Chondrocyte (in vitro differentiated cells): ENCODE data around the gene TMEM138. TPM values are rescaled to one million over a fixed set of nuclear protein-coding genes. Genes with fewer than 3 reads are reported as not detected.

Source experiments
- DNase-seq: peaks from one replicate; pipeline ENCODE4 v3.0.0; 2021; ENCODE audit warnings: mixed read lengths, low spot score
- H3K27ac Mint-ChIP-seq: one replicate; pipeline ENCODE4 v1.8.0; 2021; ENCODE audit warnings: mild to moderate bottlenecking, moderate library complexity, mixed read lengths; ENCODE audit not compliant: unreplicated experiment
- H3K27me3 Mint-ChIP-seq: 2 replicates; pipeline ENCODE4 v1.8.0; 2021; ENCODE audit warnings: low read depth, mixed read lengths
- H3K36me3 Mint-ChIP-seq: 2 replicates; pipeline ENCODE4 v1.8.0; 2021; ENCODE audit warnings: low read depth, mixed read lengths
- H3K4me1 Mint-ChIP-seq: 2 replicates; pipeline ENCODE4 v1.8.0; 2021; ENCODE audit warnings: low read depth, mild to moderate bottlenecking, mixed read lengths
- H3K4me3 Mint-ChIP-seq: one replicate; pipeline ENCODE4 v1.8.0; 2021; ENCODE audit warnings: mild to moderate bottlenecking, moderate library complexity, mixed read lengths; ENCODE audit not compliant: unreplicated experiment
- H3K9me3 Mint-ChIP-seq: 2 replicates; pipeline ENCODE4 v1.8.0; 2021; ENCODE audit warnings: low read depth, mixed read lengths
- CTCF ChIP-seq: fragments of 200-600 bp; sonication (generic); IDR thresholded peaks from 2 replicates; pipeline ENCODE4 v1.5.0; 2021; ENCODE audit warnings: antibody characterized with exemption, mild to moderate bottlenecking, moderate library complexity
- total RNA-seq: library from RNA; stranded (reverse); gene quantifications from 3 replicates; pipeline ENCODE4 v1.2.1, GENCODE V29; 2021

The TMEM138 gene
- total RNA-seq, 1 donor from 2014 or later = 46.7 TPM

GRCh38 chr11:61338783-61339489, 23.2 kb upstream of the TMEM138 start:
- Mint-ChIP-seq H3K4me3 (no peak overlapping the region), H3K4me1 (peaks cover 4% of the 10 kb centered on the region), H3K27ac (no peak overlapping the region), H3K36me3 (peaks cover 10% of the 10 kb centered on the region), H3K27me3 (no peaks in the 10 kb centered on the region), H3K9me3 (no peaks in the 10 kb centered on the region)
- DNase-seq = no peak
- no peak for TF ChIP-seq CTCF

- Mint-ChIP-seq H3K4me3 (no peak overlapping the region), H3K27ac (no peak overlapping the region), H3K9me3 (no peaks in the 10 kb centered on the region), H3K27me3 (no peaks in the 10 kb centered on the region), H3K4me1 (no peaks in the 10 kb centered on the region), H3K36me3 (peaks cover 10% of the 10 kb centered on the region)
- no peak for TF ChIP-seq CTCF
- DNase-seq = no peak
Observed at GRCh38 chr11:61339490-61339878, 22.7 kb upstream of the TMEM138 start.

- TF ChIP-seq CTCF = no peak
- Mint-ChIP-seq H3K4me3 (no peak overlapping the region), H3K9me3 (no peaks in the 10 kb centered on the region), H3K36me3 (peaks cover 10% of the 10 kb centered on the region), H3K27ac (no peak overlapping the region), H3K4me1 (no peaks in the 10 kb centered on the region), H3K27me3 (no peaks in the 10 kb centered on the region)
- DNase-seq = no peak
Observed at GRCh38 chr11:61340979-61341378, 21.2 kb upstream of the TMEM138 start.

GRCh38 chr11:61341706-61342105, 20.5 kb upstream of the TMEM138 start:
- no peaks in the 10 kb centered on the region for H3K9me3 Mint-ChIP-seq
- no peaks in the 10 kb centered on the region for H3K4me1 Mint-ChIP-seq
- H3K4me3 Mint-ChIP-seq = no peak overlapping the region
- no peak for DNase-seq
- H3K27me3 Mint-ChIP-seq = no peaks in the 10 kb centered on the region
- H3K36me3 Mint-ChIP-seq = peaks cover 10% of the 10 kb centered on the region
- no peak for TF ChIP-seq CTCF
- H3K27ac Mint-ChIP-seq = no peak overlapping the region

- no peak overlapping the region for H3K4me3 Mint-ChIP-seq
- no peak for TF ChIP-seq CTCF
- no peak for DNase-seq
Observed at GRCh38 chr11:61342207-61342803, 19.9 kb upstream of the TMEM138 start.

More at GRCh38 chr11:61342207-61342803, 19.9 kb upstream of the TMEM138 start:
- H3K4me1 Mint-ChIP-seq = no peaks in the 10 kb centered on the region
- H3K27me3 Mint-ChIP-seq = no peaks in the 10 kb centered on the region
- H3K36me3 Mint-ChIP-seq = peaks cover 10% of the 10 kb centered on the region
- no peaks in the 10 kb centered on the region for H3K9me3 Mint-ChIP-seq
- no peak overlapping the region for H3K27ac Mint-ChIP-seq
